H1 (cell line): ENCODE data around the gene DHRS7B. TPM values are rescaled to one million over a fixed set of nuclear protein-coding genes. Genes with fewer than 3 reads are reported as not detected.

Experiments
- CTCF ChIA-PET: fragments of 300-600 bp; sonication (Branson Sonifier 250); formaldehyde crosslinking; loops from one replicate; lab custom pipeline; 2021; ENCODE audit not compliant: partially characterized antibody; lab: Charles Lee
- POLR2A ChIA-PET: fragments of 300-600 bp; sonication (Branson Sonifier 250); formaldehyde crosslinking; loops from one replicate; lab custom pipeline; 2021; ENCODE audit warnings: inconsistent platforms; ENCODE audit not compliant: partially characterized antibody; lab: Charles Lee
- DNase-seq, 2 experiments: peaks; one replicate each; pipeline versions ENCODE4 v3.0.0 to v3.0.0-alpha.2; 2010 to 2022; ENCODE audit warnings: low spot score in 2 of 2, low read depth in 1 of 2, mixed read lengths in 1 of 2
- FAIRE-seq: peaks from 2 replicates; lab custom pipeline; 2011; peaks lifted over from hg19 to GRCh38; lab: Jason Lieb, UNC
- H2AFZ ChIP-seq: 2 replicates; pipeline ENCODE4 v1.8.1; 2012; ENCODE audit warnings: low read length, inconsistent platforms
- H2AK5ac ChIP-seq: 2 replicates; pipeline ENCODE4 v1.6.1; 2013; ENCODE audit warnings: low read depth, low read length
- H2BK120ac ChIP-seq: replicated peaks from 2 replicates; pipeline ENCODE3; 2013; ENCODE audit warnings: low read depth, low read length, inconsistent platforms
- H2BK12ac ChIP-seq: 2 replicates; pipeline ENCODE4 v1.6.1; 2013; ENCODE audit warnings: low read depth, low read length
- H2BK15ac ChIP-seq: 2 replicates; pipeline ENCODE4 v1.6.1; 2013; ENCODE audit warnings: low read length
- H2BK20ac ChIP-seq: 2 replicates; pipeline ENCODE4 v1.6.1; 2013; ENCODE audit warnings: low read length
- H2BK5ac ChIP-seq: 2 replicates; pipeline ENCODE4 v1.6.1; 2013; ENCODE audit warnings: low read depth, low read length
- H3K14ac ChIP-seq: 2 replicates; pipeline ENCODE4 v1.6.1; 2013; ENCODE audit warnings: inconsistent platforms; ENCODE audit not compliant: insufficient read length
- H3K18ac ChIP-seq: 2 replicates; pipeline ENCODE4 v1.6.1; 2013; ENCODE audit warnings: low read length; ENCODE audit errors: extremely low read depth
- H3K23ac ChIP-seq: 2 replicates; pipeline ENCODE4 v1.6.1; 2013; ENCODE audit warnings: inconsistent platforms; ENCODE audit not compliant: insufficient read length
- H3K23me2 ChIP-seq: 2 replicates; pipeline ENCODE4 v1.6.1; 2013; ENCODE audit warnings: low read depth, low read length
- H3K27ac ChIP-seq: 2 replicates; pipeline ENCODE4 v1.6.1; 2011; ENCODE audit warnings: low read depth, low read length, inconsistent platforms
- H3K27me3 ChIP-seq, 4 experiments: replicated peaks in 1 of 4; 1 replicate in 1 of 4; 2 replicates in 3 of 4; pipeline versions ENCODE4 v1.6.1 to v1.8.1; 2011 to 2013; ENCODE audit warnings: low read length in 3 of 4, mild to moderate bottlenecking in 3 of 4, inconsistent platforms in 2 of 4, mixed read lengths in 2 of 4, moderate library complexity in 1 of 4; ENCODE audit not compliant: control insufficient read depth in 3 of 4, insufficient read depth in 3 of 4; ENCODE audit errors: extremely low read depth in 1 of 4
- H3K36me3 ChIP-seq, 4 experiments: 2 replicates each; pipeline versions ENCODE4 v1.6.1 to v1.8.1; 2011 to 2013; ENCODE audit warnings: mild to moderate bottlenecking in 4 of 4, low read length in 3 of 4, moderate library complexity in 2 of 4, control low read depth in 1 of 4, inconsistent platforms in 1 of 4; ENCODE audit not compliant: insufficient read depth in 4 of 4, control insufficient read depth in 2 of 4
- H3K4ac ChIP-seq: replicated peaks from 2 replicates; pipeline ENCODE3; 2013; ENCODE audit warnings: low read length, low read depth, mixed read lengths, inconsistent platforms; ENCODE audit not compliant: insufficient read length
- H3K4me1 ChIP-seq, 4 experiments: replicated peaks in 1 of 4; 1 replicate in 1 of 4; 2 replicates in 3 of 4; pipeline versions ENCODE4 v1.6.1 to v1.8.1; 2011 to 2013; ENCODE audit warnings: low read length in 3 of 4, inconsistent platforms in 2 of 4, mixed read lengths in 1 of 4; ENCODE audit not compliant: insufficient read depth in 4 of 4, control insufficient read depth in 3 of 4
- H3K4me2 ChIP-seq, 2 experiments: 2 replicates each; pipeline versions ENCODE4 v1.6.1 to v1.8.1; 2011 to 2013; ENCODE audit warnings: low read depth in 2 of 2, low read length in 2 of 2, control low read depth in 1 of 2, inconsistent platforms in 1 of 2, mild to moderate bottlenecking in 1 of 2; ENCODE audit not compliant: insufficient read depth in 1 of 2
- H3K4me3 ChIP-seq, 4 experiments: fragments of 200-600, 300-600 bp in 1 of 4; sonication (generic), shearing (Covaris generic), sonication (Bioruptor Twin) in 1 of 4; 2 replicates each; pipeline versions ENCODE4 v1.5.1 to v1.8.1; 2011 to 2016; ENCODE audit warnings: low read length in 4 of 4, low read depth in 3 of 4, control low read depth in 2 of 4, inconsistent platforms in 2 of 4, mild to moderate bottlenecking in 2 of 4, mixed read lengths in 1 of 4, moderate library complexity in 1 of 4; ENCODE audit not compliant: insufficient read depth in 2 of 4; ENCODE audit errors: extremely low read depth in 1 of 4
- H3K56ac ChIP-seq: replicated peaks from 2 replicates; pipeline ENCODE3; 2013; ENCODE audit warnings: low read depth, mild to moderate bottlenecking, mixed read lengths, low read length, inconsistent platforms; ENCODE audit not compliant: insufficient read length
- H3K79me1 ChIP-seq: 2 replicates; pipeline ENCODE4 v1.6.1; 2013; ENCODE audit warnings: low read depth, low read length, control low read depth
- H3K79me2 ChIP-seq, 2 experiments: 2 replicates each; pipeline versions ENCODE4 v1.6.1 to v1.8.1; 2012 to 2013; ENCODE audit warnings: low read length in 2 of 2, mild to moderate bottlenecking in 2 of 2, inconsistent platforms in 1 of 2; ENCODE audit not compliant: insufficient read depth in 2 of 2, control insufficient read depth in 1 of 2
- H3K9ac ChIP-seq, 4 experiments: replicated peaks in 1 of 4; 1 replicate in 1 of 4; 2 replicates in 3 of 4; pipeline versions ENCODE4 v1.6.1 to v1.8.1; 2011 to 2013; ENCODE audit warnings: low read depth in 3 of 4, low read length in 3 of 4, control low read depth in 2 of 4, mild to moderate bottlenecking in 2 of 4, moderate library complexity in 2 of 4, inconsistent platforms in 1 of 4; ENCODE audit errors: extremely low read depth in 1 of 4
- H3K9me3 ChIP-seq, 2 experiments: 2 replicates each; pipeline versions ENCODE4 v1.6.1 to v1.8.1; 2012 to 2013; ENCODE audit warnings: mild to moderate bottlenecking in 2 of 2, moderate library complexity in 2 of 2, control low read depth in 1 of 2, inconsistent platforms in 1 of 2, low read depth in 1 of 2, low read length in 1 of 2, mixed read lengths in 1 of 2; ENCODE audit not compliant: insufficient read depth in 2 of 2
- H4K20me1 ChIP-seq, 2 experiments: replicated peaks in 1 of 2; 2 replicates each; pipeline versions ENCODE3 to v1.8.1; 2011 to 2013; ENCODE audit warnings: inconsistent platforms in 2 of 2, low read length in 2 of 2, mild to moderate bottlenecking in 1 of 2; ENCODE audit not compliant: insufficient read depth in 2 of 2, control insufficient read depth in 1 of 2
- H4K5ac ChIP-seq: 2 replicates; pipeline ENCODE4 v1.6.1; 2013; ENCODE audit warnings: low read length, low read depth, mixed read lengths, inconsistent platforms; ENCODE audit not compliant: insufficient read length
- H4K8ac ChIP-seq: 2 replicates; pipeline ENCODE4 v1.8.0; 2013; ENCODE audit warnings: mild to moderate bottlenecking, moderate library complexity, low read length, inconsistent platforms; ENCODE audit not compliant: insufficient read depth; ENCODE audit errors: extremely low read depth
- H4K91ac ChIP-seq: replicated peaks from 2 replicates; pipeline ENCODE3; 2013; ENCODE audit warnings: low read length, mixed read lengths, inconsistent platforms; ENCODE audit not compliant: insufficient read length
- RBBP5 ChIP-seq: IDR thresholded peaks from 2 replicates; pipeline ENCODE4 v1.7.1; 2012; ENCODE audit warnings: low read depth, mild to moderate bottlenecking, inconsistent platforms, low read length, moderate library complexity, borderline replicate concordance
- SIN3A ChIP-seq, 2 experiments: IDR thresholded peaks in 1 of 2; conservative IDR thresholded peaks in 1 of 2; 2 replicates each; pipeline ENCODE4 v1.6.1; 2011 to 2012; ENCODE audit warnings: low read length in 2 of 2, improper control_type of control experiment in 1 of 2, low read depth in 1 of 2, mild to moderate bottlenecking in 1 of 2
- WGBS, 2 experiments: shearing (Covaris generic) in 1 of 2; methylation state at CpG; one replicate each; pipeline versions ENCODE4 v1.1.6 to v1.1.7; 2013 to 2015; ENCODE audit warnings: low lambda C conversion rate in 2 of 2, mixed read lengths in 2 of 2, inconsistent platforms in 1 of 2, low coverage in 1 of 2, missing lambda C conversion rate in 1 of 2; ENCODE audit not compliant: insufficient replicate concordance in 2 of 2, insufficient coverage in 1 of 2, insufficient read length in 1 of 2; ENCODE audit errors: extremely low coverage in 1 of 2, missing lambda C conversion rate in 1 of 2; 5-methylcytosine and 5-hydroxymethylcytosine counted together
- polyA plus RNA-seq, 7 experiments: library from polyadenylated mRNA; depleted of rRNA in 3 of 7; stranded (reverse) in 5 of 7; unstranded in 2 of 7; fragments of >200 nt in 5 of 7; fragments of 200-250 nt in 2 of 7; gene quantifications; 1 replicate in 5 of 7; 2 replicates in 1 of 7; 4 replicates in 1 of 7; pipeline versions ENCODE4 v1.2.1 to v1.2.3, GENCODE V29; 2011 to 2013; ENCODE audit warnings: missing spikeins in 2 of 7, mixed read lengths in 2 of 7
- total RNA-seq: library from RNA; stranded (reverse); fragmentation: NEBNext Ultra II Directional; extraction: Animal tissue kit (Norgen Biotek cat#: 25700); gene quantifications from 2 replicates; pipeline ENCODE4 v1.2.1, GENCODE V29; 2021

Gene DHRS7B
- total and polyA plus RNA-seq, 2 of the 8 experiments (the other 6 are each of a cell fraction or from before 2014, with no cell fraction given): 11.0 to 27.9 TPM

DNA sequence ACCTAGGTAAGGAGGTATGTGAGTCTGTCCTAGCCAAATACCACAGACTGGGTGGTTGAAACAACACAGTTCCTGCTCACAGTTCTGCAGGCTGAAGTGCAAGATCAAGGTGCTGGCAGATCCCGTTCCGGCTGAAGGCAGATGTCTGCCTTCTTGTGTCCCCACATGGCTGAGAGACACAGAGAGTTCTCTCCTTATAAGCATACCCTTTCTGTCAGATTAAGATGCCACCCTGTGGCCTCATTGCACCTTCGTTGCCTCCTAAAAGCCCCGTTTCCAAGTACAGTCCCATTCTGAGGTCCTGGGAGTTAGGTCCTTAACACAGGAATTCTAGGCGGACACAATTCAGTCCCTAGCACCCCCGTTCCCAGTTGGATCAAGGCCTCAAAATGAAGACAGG lies 96.3 kb downstream of the DHRS7B start:
- Histone ChIP-seq H3K56ac (no peak overlapping the region), H4K20me1 (peaks cover 0 to 2% of the 10 kb centered on the region in 2 experiments), H3K9me3 (no peaks in the 10 kb centered on the region; a peak in 1 of 4 replicates), H2BK5ac (no peak overlapping the region), H3K9ac (no peak overlapping the region), H4K8ac (no peak overlapping the region), H2AK5ac (no peak overlapping the region), H3K27ac (no peak overlapping the region), H3K23ac (no peak overlapping the region), H3K18ac (no peak overlapping the region), H2AFZ (no peak overlapping the region), H4K91ac (no peak overlapping the region), H3K79me2 (no peaks in the 10 kb centered on the region), H3K36me3 (no peaks in the 10 kb centered on the region), H3K79me1 (no peaks in the 10 kb centered on the region), H2BK20ac (no peak overlapping the region), H3K27me3 (no peaks in the 10 kb centered on the region), H3K23me2 (no peaks in the 10 kb centered on the region), H2BK12ac (peak overlapping the region; percentile 60; the same call in 1 of the 2 replicates), H4K5ac (no peak overlapping the region), H3K4me2 (no peak overlapping the region), H3K14ac (no peak overlapping the region), H3K4me3 (no peak overlapping the region), H3K4ac (no peak overlapping the region), H3K4me1 (no peaks in the 10 kb centered on the region), H2BK15ac (no peak overlapping the region), H2BK120ac (no peak overlapping the region)
- ChIA-PET CTCF (interaction anchor here (1.0 kb wide), 1 partner anchor 18 kb away, joined by 4 read pairs; no protein-coding TSS in a partner anchor), POLR2A (interaction anchor here (1.2 kb wide), 1 partner anchor 17 kb away, joined by 3 read pairs; no protein-coding TSS in a partner anchor)
- WGBS, 2 experiments: 85% methylated on average over 6 of the region's 6 CpGs; no CpG with 5 or more reads in 1 of the 2 experiments
- DNase-seq (no peak), FAIRE-seq (no peak)
- TF ChIP-seq RBBP5 (no peak), SIN3A (conservative IDR thresholded peaks at IDR 0.05 in 1 of 2, IDR thresholded peaks at IDR 0.05 in 1 of 2; ENCODE audit: low read depth in 1 of 2, low read length in 2 of 2) (no peak)
